GM18907 (cell line): ENCODE measurements around the gene HOXB1.
"Not testable (repeated sequence)": the region's sequence is repeated elsewhere in the genome, so short reads cannot be mapped to it uniquely, and the experiment has no call there.

ENCODE experiments used
- ATAC-seq: cut with Tn5 transposase; IDR thresholded peaks from one replicate; pipeline ENCODE4 v1.9.1; 2021; ENCODE audit warnings: mild to moderate bottlenecking, moderate library complexity; ENCODE audit not compliant: unreplicated experiment

The HOXB1 gene

GRCh38 chr17:48523010-48523409 lies 7.8 kb downstream of the HOXB1 start:
- ATAC-seq: no peak

- ATAC-seq: no peak
Measured at GRCh38 chr17:48522031-48522653, 8.7 kb downstream of the HOXB1 start.

GRCh38 chr17:48520631-48521079 lies 10.2 kb downstream of the HOXB1 start:
- ATAC-seq: no peak

DNA sequence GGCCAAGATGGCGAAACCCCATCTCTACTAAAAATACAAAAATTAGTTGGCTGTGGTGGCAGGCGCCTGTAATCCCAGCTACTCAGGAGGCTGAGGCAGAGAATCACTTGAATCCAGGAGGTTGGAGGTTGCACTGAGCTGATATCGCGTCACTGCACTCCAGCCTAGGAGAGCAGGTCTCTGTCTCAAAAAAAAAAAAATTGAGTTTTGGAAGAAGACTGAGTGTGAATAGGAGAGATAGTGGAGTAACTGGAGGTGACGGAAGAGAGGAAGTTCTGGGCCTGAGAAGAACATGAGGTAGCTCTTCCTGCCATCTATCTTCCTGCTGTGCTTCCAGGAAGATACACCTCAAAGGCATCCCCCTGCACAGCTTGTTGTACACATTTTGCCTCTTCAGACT lies 11.4 kb downstream of the HOXB1 start:
- ATAC-seq: no peak

- ATAC-seq: no peak
Measured at GRCh38 chr17:48517478-48517877, 13.3 kb downstream of the HOXB1 start.

DNA sequence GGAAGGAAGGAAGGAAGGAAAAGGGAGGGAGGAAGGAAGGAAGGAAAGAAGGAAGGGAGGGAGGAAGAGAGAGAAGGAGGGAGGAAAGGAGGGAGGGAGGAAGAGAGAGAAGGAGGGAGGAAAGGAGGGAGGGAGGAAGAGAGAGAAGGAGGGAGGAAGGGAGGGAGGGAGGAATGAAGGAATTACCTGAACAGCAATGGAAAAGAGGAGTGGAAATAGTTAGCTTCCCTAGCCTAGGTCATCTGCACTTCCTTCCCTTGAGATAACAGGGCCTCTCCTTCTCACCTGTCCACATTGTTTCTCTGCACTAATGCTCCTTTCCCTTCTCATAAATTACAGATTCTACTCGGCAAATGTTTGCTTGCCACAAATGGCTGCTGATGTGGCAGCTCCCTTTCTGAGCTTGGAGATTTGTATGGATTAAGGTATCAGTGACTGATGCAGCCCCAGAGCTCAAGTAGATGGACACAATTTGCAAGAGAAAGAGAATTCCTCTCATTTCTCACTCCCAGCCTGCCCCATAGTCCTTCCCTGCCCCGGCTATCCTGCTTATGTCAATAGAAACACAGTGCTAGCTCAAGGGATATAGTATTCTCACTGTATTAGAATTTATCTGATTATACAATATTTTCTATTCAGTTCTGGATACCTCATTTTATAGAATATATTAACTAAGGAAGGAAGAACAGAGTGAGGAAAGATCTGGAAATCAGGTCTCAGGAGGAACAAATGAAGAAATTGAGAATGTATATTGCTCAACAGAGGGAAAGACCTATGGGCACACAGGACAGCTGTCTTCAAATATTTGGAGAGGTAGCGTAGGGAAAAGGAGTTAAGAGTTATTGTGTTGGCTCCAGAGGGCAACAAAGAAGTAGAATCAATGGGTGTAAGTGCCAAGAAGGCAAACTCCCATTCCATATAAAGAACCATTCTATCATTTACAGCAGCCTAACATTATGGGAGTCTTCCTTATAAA lies 14.6 kb downstream of the HOXB1 start:
- ATAC-seq: no peak

- ATAC-seq: no peak
Measured at GRCh38 chr17:48514477-48514876, 16.3 kb downstream of the HOXB1 start.

DNA sequence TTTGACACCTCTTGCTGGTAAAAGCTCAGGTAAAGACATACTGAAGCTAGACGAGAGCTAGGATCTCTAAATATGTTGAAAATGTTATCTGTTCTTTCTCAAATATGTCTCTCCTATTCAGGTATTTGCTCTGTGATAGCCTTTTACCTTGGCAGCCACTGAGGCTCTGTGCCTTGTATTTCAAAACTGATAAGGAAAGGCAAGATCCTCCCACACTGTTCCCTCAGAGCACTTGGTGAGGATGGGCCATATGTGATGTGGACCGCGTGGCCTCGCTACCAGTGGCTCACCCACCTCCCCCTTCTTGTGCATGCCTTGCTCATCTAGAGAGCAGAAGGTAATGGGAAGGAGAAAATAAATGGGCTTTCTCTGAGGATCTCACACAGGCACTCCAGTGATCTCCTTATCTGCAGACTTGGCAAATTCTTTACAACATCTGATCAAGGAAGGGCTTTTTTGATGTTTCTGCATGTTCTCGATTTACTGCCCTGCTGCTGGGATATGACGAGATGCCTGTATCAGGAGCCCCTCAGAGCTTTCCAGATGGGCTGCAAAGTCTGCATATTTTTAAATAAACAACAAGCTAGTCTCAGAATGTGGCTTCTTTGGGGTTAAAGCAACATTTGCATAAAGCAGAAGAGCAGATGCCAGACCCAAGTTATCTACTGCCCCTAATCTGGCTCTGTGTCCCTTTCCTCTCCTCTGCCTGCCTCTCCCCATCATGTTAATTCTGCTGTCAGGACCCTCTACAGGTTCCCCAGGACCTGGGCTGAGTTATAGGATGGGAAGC lies 16.9 kb downstream of the HOXB1 start:
- ATAC-seq: no peak

- ATAC-seq: no peak
Measured at GRCh38 chr17:48513097-48513496, 17.7 kb downstream of the HOXB1 start.

GRCh38 chr17:48510761-48511604 lies 19.8 kb downstream of the HOXB1 start:
- peak; percentile 54 for ATAC-seq

GRCh38 chr17:48510381-48510760 lies 20.4 kb downstream of the HOXB1 start:
- ATAC-seq: no peak

GRCh38 chr17:48509708-48510107 lies 21.1 kb downstream of the HOXB1 start:
- ATAC-seq: not testable (repeated sequence)

- no peak for ATAC-seq
Measured at GRCh38 chr17:48506246-48506645, 24.6 kb downstream of the HOXB1 start.

GRCh38 chr17:48505788-48506187 lies 25.0 kb downstream of the HOXB1 start:
- peak; percentile 83 for ATAC-seq

- ATAC-seq: no peak
Measured at GRCh38 chr17:48504953-48505352, 25.9 kb downstream of the HOXB1 start.

- no peak for ATAC-seq
Measured at GRCh38 chr17:48503747-48504146, 27.1 kb downstream of the HOXB1 start.

DNA sequence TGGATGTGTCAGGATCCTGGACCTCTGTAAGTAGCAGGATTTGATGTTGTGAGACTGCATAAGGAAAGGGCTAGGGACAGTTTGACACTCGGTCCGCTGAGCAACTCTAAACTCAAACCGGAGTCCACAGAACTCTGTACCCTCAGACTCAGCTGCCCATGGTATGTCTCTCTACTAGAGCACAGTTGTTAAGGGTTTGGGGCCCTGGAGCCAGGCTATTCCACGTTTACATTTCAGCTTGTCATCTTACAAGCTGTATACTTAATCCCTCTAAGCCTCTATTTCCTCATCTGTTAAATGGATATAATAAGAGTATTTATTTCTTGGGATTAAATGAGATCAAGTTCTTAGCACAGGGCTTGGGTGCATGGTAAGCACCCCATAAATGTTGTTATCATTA lies 27.9 kb downstream of the HOXB1 start:
- ATAC-seq: no peak

DNA sequence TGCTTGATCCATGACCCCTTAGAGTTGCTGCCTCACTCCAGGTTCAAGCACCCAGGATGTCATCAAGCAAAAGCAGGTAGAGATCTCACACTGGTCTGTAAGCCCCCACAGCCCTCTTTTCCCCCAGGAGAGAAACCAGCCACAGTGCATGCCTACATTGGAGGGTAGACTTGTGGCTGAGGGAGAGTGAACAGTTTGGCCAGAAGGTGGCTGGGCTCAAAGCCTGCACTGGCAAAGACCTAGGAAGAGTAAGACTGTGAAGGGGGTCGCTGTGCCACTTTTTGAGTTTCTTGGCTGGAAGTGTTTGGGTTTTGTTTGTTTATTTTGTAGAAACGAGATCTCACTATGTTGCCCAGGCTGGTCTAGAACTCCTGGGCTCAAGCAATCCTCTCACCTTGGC lies 28.5 kb downstream of the HOXB1 start:
- no peak for ATAC-seq

DNA sequence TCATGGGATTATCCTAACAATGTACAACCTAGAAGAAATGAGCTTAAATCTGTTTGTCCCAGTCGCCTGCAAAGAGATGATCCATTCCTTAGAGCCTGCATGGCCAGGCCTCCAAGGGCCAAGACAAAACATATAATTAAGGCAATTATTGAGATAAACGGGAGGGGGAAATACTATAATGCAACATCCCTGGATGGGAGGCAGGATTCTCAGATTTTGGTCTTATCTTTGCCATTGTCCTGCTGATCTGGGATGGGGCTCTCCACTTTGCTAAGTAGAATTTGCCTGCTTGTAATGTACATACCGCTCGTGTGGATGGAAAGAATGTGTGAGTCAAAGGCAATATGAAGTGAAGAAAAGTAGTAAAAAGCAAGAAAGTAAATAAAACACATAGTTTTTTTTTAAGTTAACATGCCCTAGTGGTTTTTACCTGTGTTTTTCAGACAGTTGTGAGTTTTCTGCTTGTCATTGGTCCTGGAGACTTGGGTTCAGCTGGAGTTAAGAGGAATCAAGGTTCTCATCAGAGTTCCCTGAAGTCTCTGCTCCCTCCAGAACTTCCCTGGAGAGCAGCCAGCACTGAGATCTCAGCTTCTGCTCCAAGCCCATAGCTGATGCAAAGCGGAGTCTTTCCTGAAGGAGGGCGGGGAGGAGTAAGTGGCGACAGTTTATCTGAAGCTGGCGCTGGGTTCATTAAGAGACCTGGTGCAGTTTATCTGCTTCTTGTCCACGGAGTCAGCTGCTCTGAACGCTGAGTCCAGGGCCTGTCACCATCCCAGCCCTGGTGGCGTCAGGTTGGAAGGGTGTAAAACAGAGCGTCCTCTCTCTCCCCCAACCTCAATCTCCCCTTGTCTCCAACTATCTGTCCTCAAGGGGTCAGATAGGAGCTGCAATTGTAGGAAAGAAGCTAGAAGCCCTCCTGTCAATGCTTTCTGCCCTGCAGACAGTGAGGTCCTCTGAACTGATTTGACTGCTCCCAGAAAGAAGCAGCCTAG lies 30.1 kb downstream of the HOXB1 start:
- ATAC-seq: no peak
